Spleen (tissue), 11 donors: ENCODE data around the gene GPATCH11. TPM values are rescaled to one million over a fixed set of nuclear protein-coding genes. Genes with fewer than 3 reads are reported as not detected.

Source experiments
- DNase-seq: peaks from one replicate; pipeline ENCODE4 v3.0.0-alpha.2; 2020
- H3K27ac ChIP-seq, 8 donors: fragments of 200-600 bp; sonication (generic) in 7 of 8; 1 replicate in 4 of 8; 2 replicates in 4 of 8; pipeline versions ENCODE4 v1.5.0 to v1.8.0; 2016 to 2021; ENCODE audit warnings: inconsistent platforms in 4 of 8, mild to moderate bottlenecking in 4 of 8, moderate library complexity in 1 of 8
- H3K27me3 ChIP-seq, 7 donors: fragments of 200-600 bp; sonication (generic) in 6 of 7; replicated peaks in 1 of 7; 1 replicate in 4 of 7; 2 replicates in 3 of 7; pipeline versions ENCODE4 v1.5.0 to v1.8.0; 2016 to 2021; ENCODE audit warnings: inconsistent platforms in 3 of 7, mild to moderate bottlenecking in 1 of 7
- H3K36me3 ChIP-seq, 6 donors: fragments of 200-600 bp; sonication (generic) in 5 of 6; 1 replicate in 4 of 6; 2 replicates in 2 of 6; pipeline versions ENCODE4 v1.5.0 to v1.8.0; 2016 to 2021; ENCODE audit warnings: inconsistent platforms in 2 of 6
- H3K4me1 ChIP-seq, 6 donors: fragments of 200-600 bp; sonication (generic) in 5 of 6; 1 replicate in 3 of 6; 2 replicates in 3 of 6; pipeline versions ENCODE4 v1.5.0 to v1.8.0; 2016 to 2021; ENCODE audit warnings: inconsistent platforms in 3 of 6
- H3K4me3 ChIP-seq, 8 donors: fragments of 200-600 bp; sonication (generic) in 7 of 8; 1 replicate in 4 of 8; 2 replicates in 4 of 8; pipeline versions ENCODE4 v1.5.0 to v1.8.0; 2016 to 2021; ENCODE audit warnings: inconsistent platforms in 4 of 8, mild to moderate bottlenecking in 4 of 8, moderate library complexity in 2 of 8
- H3K9me3 ChIP-seq, 8 donors: fragments of 200-600 bp; sonication (generic) in 7 of 8; 1 replicate in 4 of 8; 2 replicates in 4 of 8; pipeline versions ENCODE4 v1.5.0 to v1.8.0; 2016 to 2021; ENCODE audit warnings: inconsistent platforms in 4 of 8
- POLR2A ChIP-seq, 3 donors: fragments of 450-650 bp; IDR thresholded peaks; one replicate each; pipeline ENCODE4 v1.5.1; 2017; ENCODE audit warnings: antibody characterized with exemption in 3 of 3, mild to moderate bottlenecking in 1 of 3
- POLR2AphosphoS5 ChIP-seq, 3 donors: sonication (generic); formaldehyde crosslinking; IDR thresholded peaks; one replicate each; pipeline ENCODE4 v1.5.1; 2017; ENCODE audit warnings: antibody characterized with exemption in 3 of 3
- WGBS, 5 donors: extraction: QIAGEN DNeasy Blood & Tissue Kit in 3 of 5; methylation state at CpG; one replicate each; pipeline versions ENCODE4 v1.1.5 to v1.1.7; 2013 to 2018; 5-methylcytosine and 5-hydroxymethylcytosine counted together
- intact Hi-C: fragments of 100-400 bp; cut with DNase I; formaldehyde crosslinking; loops from one replicate; pipeline ENCODE4 v1.15.0; 2023; ENCODE audit warnings: low total_unique reads
- polyA plus RNA-seq, 3 donors: library from polyadenylated mRNA; stranded (reverse); fragments of 200-250 nt; gene quantifications; one replicate each; pipeline ENCODE4 v1.2.1, GENCODE V29; 2013
- total RNA-seq, 7 donors: library from RNA; depleted of rRNA in 3 of 7; stranded (reverse); fragments of >200 nt in 3 of 7; fragmentation: NEBNext Ultra II Directional in 4 of 7; extraction: Animal tissue kit (Norgen Biotek cat#: 25700) in 4 of 7; gene quantifications; one replicate each; pipeline versions ENCODE4 v1.1.0 to v1.2.1, GENCODE V29; 2016 to 2021
- TF ChIP-seq, protein P1 (sequence below), 11 experiments: fragments of 200-600 bp in 7 of 11; fragments of 450-650 bp in 4 of 11; sonication (generic) in 4 of 11; IDR thresholded peaks in 8 of 11; conservative IDR thresholded peaks in 3 of 11; 1 replicate in 7 of 11; 2 replicates in 4 of 11; pipeline versions ENCODE4 v1.4.0 to v1.8.0; 2016 to 2021; ENCODE audit warnings: antibody characterized with exemption in 11 of 11, inconsistent platforms in 4 of 11, mild to moderate bottlenecking in 1 of 11
- donor health status: healthy with polysubstance abuse.
- donor health status: DM: no; HTN: no; CAD: no; lungs with moderate emphysema.
- donor health status: DM: no; HTN: no; CAD: no.
- donor health status: Bipolar disorder and iron deficiency.
- donor health status: healthy.
- donor health status: DM: no; HTN: no; CAD: no.
- donor health status: DM: yes; HTN: yes; CAD: no.

Gene GPATCH11
- total and polyA plus RNA-seq, 10 donors, result 4.9 to 17.2 (median 12.1) TPM

DNA sequence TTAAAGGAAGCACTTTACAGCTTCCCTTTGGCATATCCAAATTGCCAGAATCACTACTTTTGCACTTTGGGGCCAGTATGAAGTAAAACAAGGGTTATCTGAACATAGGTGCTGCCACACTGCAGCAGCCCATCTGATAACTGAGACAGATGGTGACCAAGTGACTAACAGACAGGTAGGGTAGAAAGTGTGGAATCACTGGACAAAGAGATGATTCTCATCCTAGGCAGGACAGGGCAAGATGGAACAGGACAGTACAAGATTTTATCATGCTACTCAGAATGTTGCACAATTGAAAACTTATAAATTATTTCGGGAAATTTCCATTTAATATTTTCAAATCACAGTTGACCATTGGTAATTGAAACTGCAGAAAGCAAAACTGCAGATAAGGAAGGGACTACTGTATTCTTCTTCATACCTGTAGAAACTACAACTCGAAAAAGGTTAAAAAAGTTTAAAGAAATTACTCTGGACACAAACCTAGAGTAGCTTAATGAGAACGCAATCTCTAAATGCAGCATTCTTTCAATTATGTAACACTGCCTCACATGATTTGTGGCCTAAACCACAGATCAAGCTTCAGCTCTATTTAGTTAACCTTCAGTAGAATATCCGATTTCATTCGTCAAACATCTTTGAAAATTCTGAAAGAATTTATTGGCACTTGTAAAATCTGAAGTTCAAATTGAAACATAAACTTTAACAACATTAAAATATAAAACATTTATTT, 31.6 kb upstream of the GPATCH11 start:
- Histone ChIP-seq H3K27me3 (no peaks in the 10 kb centered on the region), H3K4me3 (no peak overlapping the region), H3K27ac (no peak overlapping the region), H3K4me1 (no peaks in the 10 kb centered on the region), H3K36me3 (peaks cover 3 to 100% (median 82%) of the 10 kb centered on the region in 6 donors), H3K9me3 (no peaks in the 10 kb centered on the region)
- intact Hi-C loops, result no loop called here
- TF ChIP-seq POLR2A (IDR thresholded peaks at IDR 0.05) (no peak), POLR2AphosphoS5 (IDR thresholded peaks at IDR 0.05) (no peak)
- TF ChIP-seq, protein P1, sequence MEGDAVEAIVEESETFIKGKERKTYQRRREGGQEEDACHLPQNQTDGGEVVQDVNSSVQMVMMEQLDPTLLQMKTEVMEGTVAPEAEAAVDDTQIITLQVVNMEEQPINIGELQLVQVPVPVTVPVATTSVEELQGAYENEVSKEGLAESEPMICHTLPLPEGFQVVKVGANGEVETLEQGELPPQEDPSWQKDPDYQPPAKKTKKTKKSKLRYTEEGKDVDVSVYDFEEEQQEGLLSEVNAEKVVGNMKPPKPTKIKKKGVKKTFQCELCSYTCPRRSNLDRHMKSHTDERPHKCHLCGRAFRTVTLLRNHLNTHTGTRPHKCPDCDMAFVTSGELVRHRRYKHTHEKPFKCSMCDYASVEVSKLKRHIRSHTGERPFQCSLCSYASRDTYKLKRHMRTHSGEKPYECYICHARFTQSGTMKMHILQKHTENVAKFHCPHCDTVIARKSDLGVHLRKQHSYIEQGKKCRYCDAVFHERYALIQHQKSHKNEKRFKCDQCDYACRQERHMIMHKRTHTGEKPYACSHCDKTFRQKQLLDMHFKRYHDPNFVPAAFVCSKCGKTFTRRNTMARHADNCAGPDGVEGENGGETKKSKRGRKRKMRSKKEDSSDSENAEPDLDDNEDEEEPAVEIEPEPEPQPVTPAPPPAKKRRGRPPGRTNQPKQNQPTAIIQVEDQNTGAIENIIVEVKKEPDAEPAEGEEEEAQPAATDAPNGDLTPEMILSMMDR (IDR thresholded peaks at IDR 0.05 in 8 of 11, conservative IDR thresholded peaks at IDR 0.05 in 3 of 11), result no peak
- WGBS, 5 donors, result 85 to 95% (median 89%) methylated on average over 5 of the region's 5 CpGs
- DNase-seq, result no peak

DNA sequence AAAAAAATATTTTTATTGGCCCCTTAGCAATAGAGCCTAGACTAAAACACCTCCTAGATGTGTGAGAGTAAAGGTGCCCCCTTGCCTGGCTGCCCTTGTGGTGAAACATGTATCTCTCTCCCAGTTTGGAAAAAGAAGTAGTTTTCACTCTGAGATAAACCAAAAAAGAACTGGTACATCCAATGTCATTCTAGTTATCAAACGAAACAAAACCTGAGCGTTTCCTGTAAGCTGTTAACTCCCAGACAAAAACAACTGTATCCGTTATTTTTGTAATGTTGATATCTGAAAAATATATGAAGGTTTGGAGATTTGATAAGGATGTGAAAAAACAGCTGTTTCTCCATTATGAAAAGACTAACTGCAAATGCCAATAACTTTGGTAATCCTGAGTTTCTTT, 24.5 kb upstream of the GPATCH11 start:
- Histone ChIP-seq H3K4me1 (no peaks in the 10 kb centered on the region), H3K27me3 (no peaks in the 10 kb centered on the region), H3K36me3 (peaks cover 0 to 100% (median 88%) of the 10 kb centered on the region in 6 donors), H3K27ac (no peak overlapping the region), H3K9me3 (no peaks in the 10 kb centered on the region), H3K4me3 (no peak overlapping the region)
- TF ChIP-seq, protein P1 (IDR thresholded peaks at IDR 0.05 in 8 of 11, conservative IDR thresholded peaks at IDR 0.05 in 3 of 11), result no peak
- TF ChIP-seq POLR2AphosphoS5 (IDR thresholded peaks at IDR 0.05) (no peak), POLR2A (IDR thresholded peaks at IDR 0.05) (no peak)
- intact Hi-C loops, result no loop called here
- no peak for DNase-seq
- WGBS, 5 donors, result 86 to 95% (median 92%) methylated on average over 3 of the region's 3 CpGs

DNA sequence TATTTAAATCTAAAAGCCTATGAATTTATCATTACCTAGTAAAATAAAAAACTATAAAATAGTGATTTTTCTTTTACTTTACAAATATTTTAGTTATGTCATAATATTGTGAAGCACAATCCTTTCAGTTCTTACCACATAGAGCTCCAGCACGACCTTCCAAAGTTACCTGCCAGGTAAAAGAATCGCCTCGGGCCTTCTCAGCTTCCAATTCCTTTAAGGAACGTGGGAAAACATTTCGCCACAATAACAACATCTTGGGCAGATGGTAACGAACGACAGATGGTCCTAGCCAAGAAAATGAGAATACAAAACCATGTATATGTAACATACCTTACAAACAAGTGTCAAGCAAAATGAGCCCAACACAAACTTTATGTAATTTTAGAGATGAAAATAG, 23.9 kb upstream of the GPATCH11 start:
- no peak overlapping the region for H3K27ac ChIP-seq
- no peaks in the 10 kb centered on the region for H3K27me3 ChIP-seq
- 89 to 95% (median 94%) methylated on average over 7 of the region's 7 CpGs for WGBS, 5 donors
- no peak for TF ChIP-seq POLR2A (IDR thresholded peaks at IDR 0.05)
- no peak for TF ChIP-seq POLR2AphosphoS5 (IDR thresholded peaks at IDR 0.05)
- TF ChIP-seq, protein P1 (IDR thresholded peaks at IDR 0.05 in 8 of 11, conservative IDR thresholded peaks at IDR 0.05 in 3 of 11), result no peak
- DNase-seq, result no peak
- no peaks in the 10 kb centered on the region for H3K9me3 ChIP-seq
- intact Hi-C loops, result no loop called here
- no peak overlapping the region for H3K4me3 ChIP-seq
- H3K36me3 ChIP-seq, result peaks cover 0 to 100% (median 90%) of the 10 kb centered on the region in 6 donors
- H3K4me1 ChIP-seq, result no peaks in the 10 kb centered on the region

DNA sequence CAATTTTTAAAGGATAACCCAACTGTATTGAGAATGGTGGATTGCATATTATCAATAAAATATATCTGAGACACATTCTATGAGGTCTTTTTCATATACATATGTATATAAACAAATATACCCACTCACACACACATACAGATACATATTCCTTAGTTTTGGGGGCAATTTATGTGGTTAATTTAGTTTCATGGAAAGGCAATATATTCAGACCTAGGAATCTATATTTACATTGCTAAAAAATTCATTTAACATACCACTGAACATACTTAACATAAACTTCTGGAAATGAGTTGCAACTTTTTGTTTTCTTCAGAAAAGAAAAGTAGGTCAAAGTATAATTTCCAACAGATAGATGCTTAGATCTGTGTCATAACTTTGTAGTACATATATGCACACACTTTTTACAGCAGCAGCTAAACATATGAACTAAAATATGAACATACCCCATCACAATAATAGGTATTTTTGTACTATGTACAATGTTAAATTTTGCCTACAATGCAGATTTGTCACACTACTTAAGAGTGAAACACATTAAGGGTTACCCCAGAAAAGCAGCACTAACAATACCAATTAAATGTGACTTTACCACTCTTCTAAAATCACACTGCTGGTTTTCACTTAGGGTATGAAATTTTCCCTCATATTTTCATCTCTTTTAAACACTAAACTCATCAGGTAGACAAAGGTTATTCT, 23.2 kb upstream of the GPATCH11 start:
- H3K9me3 ChIP-seq, result no peaks in the 10 kb centered on the region
- DNase-seq, result no peak
- H3K4me3 ChIP-seq, result no peak overlapping the region
- intact Hi-C loops, result no loop called here
- TF ChIP-seq POLR2AphosphoS5 (IDR thresholded peaks at IDR 0.05), result no peak
- TF ChIP-seq, protein P1 (IDR thresholded peaks at IDR 0.05 in 8 of 11, conservative IDR thresholded peaks at IDR 0.05 in 3 of 11), result no peak
- no peaks in the 10 kb centered on the region for H3K27me3 ChIP-seq
- no peak overlapping the region for H3K27ac ChIP-seq
- peaks cover 0 to 100% (median 90%) of the 10 kb centered on the region in 6 donors for H3K36me3 ChIP-seq
- no peaks in the 10 kb centered on the region for H3K4me1 ChIP-seq
